Measurements from ENCODE around the gene KCNQ2. TPM values are rescaled to one million over a fixed set of nuclear protein-coding genes. Genes with fewer than 3 reads are reported as not detected.

The KCNQ2 gene
- total RNA-seq, 2 donors from 2014 or later = 0.19 to 0.27 TPM

DNA sequence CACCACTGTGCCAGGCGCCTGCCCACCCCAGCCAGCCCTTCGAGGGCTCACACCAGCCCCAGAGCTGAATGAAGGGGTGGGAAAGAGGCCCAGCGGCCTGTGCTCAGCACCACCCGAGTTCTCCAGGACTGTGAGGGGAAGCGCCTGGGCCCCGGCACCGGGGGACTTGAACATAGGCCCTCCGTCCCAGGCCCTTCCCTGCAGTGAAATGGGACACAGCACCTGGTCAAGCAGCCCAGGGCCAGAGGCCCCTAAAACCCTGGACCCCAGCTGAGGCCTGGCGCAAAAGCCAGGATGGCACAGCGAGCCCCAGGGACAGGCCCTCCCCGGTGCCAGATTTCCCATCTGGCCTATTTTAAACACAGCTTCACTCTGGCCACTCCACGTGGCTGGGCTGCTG, 4.0 kb downstream of the KCNQ2 start:
- DNase-seq = no peak
- Histone ChIP-seq H3K36me3 (no peaks in the 10 kb centered on the region), H3K9me3 (no peaks in the 10 kb centered on the region), H3K4me3 (no peak overlapping the region), H3K9ac (ENCODE audit: low read depth in 2 of 2, low read length in 2 of 2) (no peak overlapping the region), H3K27me3 (peaks cover 23% of the 10 kb centered on the region), H3K27ac (no peak overlapping the region), H3K4me1 (no peaks in the 10 kb centered on the region)
- TF ChIP-seq, protein P1, sequence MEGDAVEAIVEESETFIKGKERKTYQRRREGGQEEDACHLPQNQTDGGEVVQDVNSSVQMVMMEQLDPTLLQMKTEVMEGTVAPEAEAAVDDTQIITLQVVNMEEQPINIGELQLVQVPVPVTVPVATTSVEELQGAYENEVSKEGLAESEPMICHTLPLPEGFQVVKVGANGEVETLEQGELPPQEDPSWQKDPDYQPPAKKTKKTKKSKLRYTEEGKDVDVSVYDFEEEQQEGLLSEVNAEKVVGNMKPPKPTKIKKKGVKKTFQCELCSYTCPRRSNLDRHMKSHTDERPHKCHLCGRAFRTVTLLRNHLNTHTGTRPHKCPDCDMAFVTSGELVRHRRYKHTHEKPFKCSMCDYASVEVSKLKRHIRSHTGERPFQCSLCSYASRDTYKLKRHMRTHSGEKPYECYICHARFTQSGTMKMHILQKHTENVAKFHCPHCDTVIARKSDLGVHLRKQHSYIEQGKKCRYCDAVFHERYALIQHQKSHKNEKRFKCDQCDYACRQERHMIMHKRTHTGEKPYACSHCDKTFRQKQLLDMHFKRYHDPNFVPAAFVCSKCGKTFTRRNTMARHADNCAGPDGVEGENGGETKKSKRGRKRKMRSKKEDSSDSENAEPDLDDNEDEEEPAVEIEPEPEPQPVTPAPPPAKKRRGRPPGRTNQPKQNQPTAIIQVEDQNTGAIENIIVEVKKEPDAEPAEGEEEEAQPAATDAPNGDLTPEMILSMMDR (IDR thresholded peaks at IDR 0.05) = no peak
- intact Hi-C loops (cut with DNase I) = no loop called here

DNA sequence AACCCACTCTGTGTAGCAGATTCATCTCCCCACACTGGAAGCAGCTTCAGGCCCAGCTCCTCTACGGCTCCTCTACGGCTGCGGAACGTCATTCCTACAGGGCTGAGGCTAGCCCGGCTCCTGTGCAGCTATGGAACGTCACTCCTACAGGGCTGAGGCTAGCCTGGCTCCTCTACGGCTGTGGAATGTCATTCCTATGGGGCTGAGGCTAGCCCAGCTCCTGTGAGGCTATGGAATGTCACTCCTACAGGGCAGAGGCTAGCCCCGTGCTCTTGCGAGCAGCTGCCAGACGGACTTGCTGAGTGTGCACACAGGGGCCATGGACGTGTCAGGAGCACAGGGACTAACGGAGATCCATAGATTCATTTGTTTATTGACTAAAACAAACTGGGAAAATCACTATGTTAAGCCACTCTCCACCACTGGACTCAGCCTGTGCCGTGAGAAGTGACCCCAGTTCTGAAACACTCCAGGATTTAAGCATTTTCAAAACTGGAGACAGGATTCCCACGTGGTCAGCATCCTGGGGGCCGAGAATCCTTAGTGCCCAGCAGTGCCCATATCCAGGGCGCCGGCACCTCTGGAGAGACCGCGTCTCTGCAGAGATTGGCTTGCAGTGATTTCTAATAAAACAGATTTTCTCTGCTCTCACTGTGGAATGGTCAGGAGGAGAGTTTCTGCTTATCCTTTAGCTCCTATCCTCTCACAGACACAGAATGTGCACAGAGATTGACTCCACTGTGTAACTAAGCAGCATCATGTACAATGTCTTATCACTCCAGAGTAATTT, 5.0 kb downstream of the KCNQ2 start:
- intact Hi-C loops (cut with DNase I) = no loop called here

DNA sequence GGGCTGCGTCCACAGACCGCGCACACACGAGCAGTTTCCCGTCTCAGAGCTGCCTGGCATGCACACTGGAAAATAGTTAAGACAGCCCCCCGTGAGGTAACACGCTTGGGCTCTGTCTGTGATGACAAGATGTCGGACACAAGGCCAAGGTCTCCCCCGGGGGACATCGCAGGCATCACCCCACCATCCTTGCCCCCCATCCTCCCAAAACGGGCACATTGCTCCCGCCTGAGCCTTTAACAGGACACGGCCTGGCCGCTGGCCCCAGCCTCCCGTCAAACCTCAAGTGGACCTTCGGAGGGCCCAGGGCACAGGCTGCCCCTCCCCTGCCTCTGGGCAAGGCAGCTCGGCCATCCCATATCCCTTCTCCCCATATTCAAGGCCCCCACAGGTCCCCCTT, 5.6 kb downstream of the KCNQ2 start:
- DNase-seq = no peak
- H3K4me1 ChIP-seq = no peaks in the 10 kb centered on the region
- H3K9ac ChIP-seq (ENCODE audit: low read depth in 2 of 2, low read length in 2 of 2) = no peak overlapping the region
- intact Hi-C loops (cut with DNase I) = no loop called here
- no peaks in the 10 kb centered on the region for H3K36me3 ChIP-seq
- H3K27me3 ChIP-seq = peaks cover 13% of the 10 kb centered on the region
- no peak overlapping the region for H3K27ac ChIP-seq
- TF ChIP-seq, protein P1 (IDR thresholded peaks at IDR 0.05) = no peak
- no peaks in the 10 kb centered on the region for H3K9me3 ChIP-seq
- H3K4me3 ChIP-seq = no peak overlapping the region

More for the DNA sequence above, 5.0 kb downstream of the KCNQ2 start:
- Histone ChIP-seq H3K4me3 (no peak overlapping the region), H3K4me1 (no peaks in the 10 kb centered on the region), H3K27me3 (peaks cover 18% of the 10 kb centered on the region), H3K27ac (no peak overlapping the region), H3K9me3 (no peaks in the 10 kb centered on the region), H3K9ac (ENCODE audit: low read depth in 2 of 2, low read length in 2 of 2) (no peak overlapping the region), H3K36me3 (no peaks in the 10 kb centered on the region)
- no peak for DNase-seq
- TF ChIP-seq, protein P1 (IDR thresholded peaks at IDR 0.05) = no peak

DNA sequence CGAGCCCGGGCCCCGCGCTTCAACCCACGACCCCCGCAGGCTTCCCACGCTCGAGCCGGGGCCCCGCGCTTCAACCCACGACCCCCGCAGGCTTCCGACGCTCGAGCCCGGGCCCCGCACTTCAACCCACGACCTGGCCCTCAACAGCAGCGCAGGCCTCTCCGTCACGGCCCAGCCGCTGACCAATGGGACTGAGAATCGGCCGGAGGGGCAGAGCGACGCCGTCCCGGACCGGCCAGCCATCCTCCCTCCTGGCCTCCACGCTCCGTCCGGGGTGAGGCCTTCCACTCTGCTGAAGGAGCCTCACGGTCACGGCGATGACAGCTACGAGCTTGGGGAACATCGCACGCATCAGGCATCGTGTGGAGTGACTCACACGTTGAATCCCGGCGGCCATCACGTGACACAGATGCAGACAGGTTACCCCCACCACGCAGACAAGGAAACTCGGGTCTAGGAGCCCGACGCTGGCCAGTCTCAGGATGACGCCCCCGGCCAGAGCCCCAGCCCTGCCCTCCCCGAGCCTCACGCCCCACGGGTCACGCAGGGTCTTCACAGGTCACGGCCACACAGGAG, 6.1 kb downstream of the KCNQ2 start:
- H3K4me3 ChIP-seq = no peak overlapping the region
- H3K4me1 ChIP-seq = no peaks in the 10 kb centered on the region
- H3K36me3 ChIP-seq = no peaks in the 10 kb centered on the region
- no peak overlapping the region for H3K27ac ChIP-seq
- no peaks in the 10 kb centered on the region for H3K9me3 ChIP-seq
- TF ChIP-seq, protein P1 (IDR thresholded peaks at IDR 0.05) = no peak
- no peak for DNase-seq
- peaks cover 8% of the 10 kb centered on the region for H3K27me3 ChIP-seq
- intact Hi-C loops (cut with DNase I) = no loop called here
- no peak overlapping the region for H3K9ac ChIP-seq (ENCODE audit: low read depth in 2 of 2, low read length in 2 of 2)

DNA sequence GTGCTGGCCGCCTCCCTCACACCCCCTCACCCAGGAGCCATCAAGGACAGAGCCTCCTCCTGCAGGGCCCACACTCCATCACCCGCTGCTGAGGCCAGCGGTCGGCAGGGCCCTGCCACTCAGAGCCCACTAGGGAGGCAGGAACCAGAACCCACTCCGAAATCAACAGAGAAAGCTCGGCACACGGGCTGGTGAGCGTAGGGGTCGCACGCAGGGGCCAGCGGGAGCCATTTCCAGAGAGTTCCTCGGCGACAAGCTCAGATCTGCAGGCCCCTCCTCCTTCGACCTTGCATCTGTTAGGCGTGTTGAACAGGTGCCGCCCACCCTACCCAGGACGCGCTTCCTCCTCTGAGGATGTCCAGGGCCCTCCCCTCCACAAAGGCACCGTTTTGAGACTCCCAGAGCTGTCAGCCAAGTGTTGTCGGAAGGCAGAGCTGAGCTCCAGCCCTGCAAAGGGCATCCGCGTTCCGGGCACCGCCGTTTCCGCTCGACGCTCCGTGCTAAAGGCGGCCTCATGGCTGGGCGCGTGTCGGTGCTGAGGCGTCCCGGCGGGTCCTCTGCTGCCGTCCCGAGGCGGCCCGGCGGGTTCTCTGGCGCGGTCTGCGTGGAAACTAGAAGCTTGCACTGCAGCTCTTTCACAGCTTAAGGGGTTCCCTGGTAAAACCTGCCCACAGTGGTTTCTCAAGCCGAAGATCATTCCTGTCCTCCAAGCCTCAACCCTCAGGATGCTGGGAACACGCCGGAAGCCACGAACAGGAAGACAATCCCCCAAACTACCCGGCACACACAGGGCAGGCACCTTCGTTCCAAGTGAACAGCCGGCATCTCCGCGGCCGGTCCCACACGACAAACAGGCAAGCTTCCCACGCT, 6.8 kb downstream of the KCNQ2 start:
- TF ChIP-seq, protein P1 (IDR thresholded peaks at IDR 0.05) = no peak
- intact Hi-C loops (cut with DNase I) = no loop called here
- DNase-seq = no peak
- Histone ChIP-seq H3K9ac (ENCODE audit: low read depth in 2 of 2, low read length in 2 of 2) (no peak overlapping the region), H3K27me3 (peaks cover under 1% of the 10 kb centered on the region), H3K36me3 (no peaks in the 10 kb centered on the region), H3K9me3 (no peaks in the 10 kb centered on the region), H3K27ac (no peak overlapping the region), H3K4me3 (no peak overlapping the region), H3K4me1 (no peaks in the 10 kb centered on the region)
